GM18505 (cell line): ENCODE data around the gene ARMC2.
A peak's percentile ranks its signal among the peaks of the same experiment; 100 is the strongest.
"Not testable (repeated sequence)": the region's sequence is repeated elsewhere in the genome, so short reads cannot be mapped to it uniquely, and the experiment has no call there.

ENCODE experiments used
- ATAC-seq: cut with Tn5 transposase; IDR thresholded peaks from one replicate; pipeline ENCODE4 v1.9.1; 2021; ENCODE audit not compliant: unreplicated experiment
- POLR2A ChIP-seq: IDR thresholded peaks from 4 replicates; pipeline ENCODE4 v1.6.1; 2011; ENCODE audit warnings: borderline replicate concordance; ENCODE audit not compliant: insufficient read depth, insufficient read length; ENCODE audit errors: extremely low read depth

The ARMC2 gene

GRCh38 chr6:108870357-108870756 is 22.1 kb downstream of the ARMC2 start:
- ATAC-seq, result no peak
- no peak for TF ChIP-seq POLR2A

- no peak for ATAC-seq
- no peak for TF ChIP-seq POLR2A
These were observed 23.9 kb downstream of the ARMC2 start for GRCh38 chr6:108872141-108872557.

DNA sequence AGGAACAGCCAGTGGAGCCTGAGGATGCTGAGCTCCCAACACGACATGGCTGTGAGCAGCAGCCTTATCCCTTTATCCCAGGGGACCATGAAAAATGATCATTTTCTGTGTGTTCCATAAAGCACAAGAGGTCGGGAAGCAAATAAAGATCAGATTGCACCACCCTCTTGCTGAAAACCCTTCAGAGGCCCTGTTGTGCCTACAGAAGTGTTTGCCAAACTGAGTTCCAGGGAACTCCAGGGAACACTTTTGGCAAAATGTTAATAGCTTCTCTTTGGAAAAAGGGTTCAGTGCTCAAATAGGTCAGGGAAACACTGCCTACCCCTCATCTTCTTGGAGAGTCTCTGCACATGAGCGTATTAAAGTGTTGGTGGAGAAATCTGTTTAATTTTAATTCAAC is 24.4 kb downstream of the ARMC2 start:
- no peak for ATAC-seq
- TF ChIP-seq POLR2A, result no peak

DNA sequence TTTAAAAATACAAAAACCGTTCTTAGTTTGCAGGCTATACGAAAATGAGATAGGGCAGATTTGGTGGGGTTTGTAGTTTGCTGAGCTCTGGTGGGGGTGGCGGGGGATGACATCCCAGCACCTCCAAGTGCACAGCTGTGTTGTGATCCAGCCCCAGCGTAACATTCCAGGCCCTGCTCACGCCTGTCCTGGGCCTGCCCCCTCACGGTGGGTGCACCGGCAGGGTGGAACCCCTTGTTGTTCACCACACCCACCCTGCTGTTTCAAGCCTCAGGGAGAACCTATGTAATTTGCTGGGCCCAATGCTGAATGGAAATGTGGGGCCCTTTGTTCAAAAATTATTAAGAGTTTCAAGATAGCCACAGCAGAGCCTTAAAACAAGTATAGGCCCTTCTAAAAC is 25.0 kb downstream of the ARMC2 start:
- TF ChIP-seq POLR2A, result no peak
- ATAC-seq, result no peak

DNA sequence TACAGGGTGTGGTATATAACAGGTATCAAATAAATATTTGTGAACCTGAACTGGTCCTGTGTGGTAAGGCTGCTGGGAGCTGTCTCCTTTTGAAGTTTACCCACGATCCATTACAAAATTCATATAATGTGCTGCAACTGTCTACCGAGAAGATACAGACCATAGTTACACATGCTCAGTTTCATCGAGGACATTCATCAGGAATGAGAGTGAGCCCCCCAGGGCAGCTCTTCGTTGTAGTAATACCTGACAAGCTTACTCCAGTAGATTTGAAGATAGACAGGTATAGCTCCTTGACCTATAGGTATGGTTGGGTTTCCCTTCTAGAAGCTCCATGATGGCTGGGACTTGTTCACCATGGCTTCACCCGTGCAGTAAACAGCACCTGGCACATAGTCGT is 25.7 kb downstream of the ARMC2 start:
- no peak for ATAC-seq
- no peak for TF ChIP-seq POLR2A

DNA sequence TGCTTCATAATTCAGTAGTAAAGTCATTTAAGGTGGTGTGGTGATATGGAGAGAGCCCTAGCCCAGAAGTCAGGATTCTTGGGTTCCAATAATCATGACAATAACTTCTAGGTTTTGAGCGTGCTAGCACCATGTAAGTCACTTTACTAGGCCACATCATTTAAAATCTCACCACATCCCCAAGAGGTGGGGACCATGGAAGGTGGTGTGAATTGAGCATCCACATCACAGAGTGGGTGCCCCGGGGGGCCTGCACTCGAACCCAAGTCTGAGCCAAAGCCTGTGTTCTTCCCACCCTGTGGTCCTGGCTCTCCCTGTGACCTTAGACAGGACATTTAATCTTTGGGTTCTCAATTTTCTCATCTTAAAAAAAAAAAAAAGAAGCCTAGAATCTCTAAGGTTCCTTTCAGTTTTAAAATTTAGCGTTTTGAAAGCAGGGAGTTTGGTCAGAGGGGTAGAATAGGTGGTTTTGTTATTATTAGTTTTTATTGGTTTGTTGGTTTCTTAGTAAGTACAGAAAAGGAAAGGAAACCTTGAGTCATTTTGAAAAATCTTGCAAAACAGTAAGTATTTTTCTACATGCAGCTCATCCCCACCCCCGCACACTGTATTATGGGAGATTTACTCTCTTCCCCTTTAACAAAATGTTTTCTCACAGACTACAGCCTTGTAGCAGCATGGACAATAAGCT is 26.4 kb downstream of the ARMC2 start:
- peak; percentile 80 for ATAC-seq
- no peak for TF ChIP-seq POLR2A

- ATAC-seq, result peak; percentile 33
- TF ChIP-seq POLR2A, result no peak
These were observed 26.9 kb downstream of the ARMC2 start for GRCh38 chr6:108875161-108875555.

DNA sequence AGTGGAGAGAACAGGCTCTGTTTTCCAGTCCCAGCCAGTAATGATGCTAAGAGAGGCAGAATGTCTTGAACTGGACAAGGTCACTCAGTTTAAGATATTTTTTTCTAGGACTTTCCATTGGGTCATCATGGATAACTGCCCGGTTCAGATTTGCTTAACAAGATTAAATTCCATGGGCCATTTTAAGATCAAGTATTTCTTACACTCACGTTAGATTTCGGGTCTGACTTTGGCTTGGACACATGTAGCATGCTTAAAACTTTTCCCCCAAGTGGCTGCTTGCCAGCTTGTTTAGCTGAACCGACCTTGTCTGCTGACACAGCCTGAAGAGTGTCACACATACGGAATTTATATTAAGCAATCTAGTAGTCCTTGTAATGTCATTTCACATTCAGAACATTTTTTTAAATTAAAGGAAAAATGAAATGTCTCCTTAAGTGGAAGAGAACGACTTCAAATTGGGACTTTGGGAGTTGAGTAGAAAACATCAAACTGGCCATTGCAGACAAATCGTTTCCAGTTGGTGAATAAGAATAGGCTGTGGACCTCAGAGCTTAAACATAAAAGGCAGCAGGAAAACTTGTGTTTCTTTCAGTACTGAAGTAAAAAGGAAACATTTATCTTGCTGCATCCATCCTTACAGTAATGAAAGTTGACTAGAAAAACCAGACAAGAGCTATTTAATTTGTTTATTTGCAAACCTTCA is 29.0 kb downstream of the ARMC2 start:
- ATAC-seq, result no peak
- TF ChIP-seq POLR2A, result no peak

DNA sequence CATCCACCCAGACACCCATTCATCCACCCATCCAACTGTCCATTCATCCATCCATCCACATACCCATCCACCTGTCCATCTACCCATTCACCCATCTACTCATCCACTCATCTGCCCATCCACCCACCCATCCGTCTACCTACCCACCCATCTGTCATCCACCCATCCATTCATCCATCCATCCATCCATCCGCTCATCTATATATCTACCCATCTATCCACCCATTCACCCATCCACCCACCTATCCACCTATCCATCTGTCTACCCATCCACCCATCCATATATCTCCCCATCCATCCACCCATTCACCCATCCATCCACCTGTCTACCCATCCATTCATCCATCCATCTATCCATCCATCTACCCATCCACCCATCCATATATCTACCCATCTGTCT is 30.7 kb downstream of the ARMC2 start:
- no peak for TF ChIP-seq POLR2A
- no peak for ATAC-seq

GRCh38 chr6:108883172-108883571 is 35.0 kb downstream of the ARMC2 start:
- TF ChIP-seq POLR2A, result no peak
- peak; percentile 92 for ATAC-seq

DNA sequence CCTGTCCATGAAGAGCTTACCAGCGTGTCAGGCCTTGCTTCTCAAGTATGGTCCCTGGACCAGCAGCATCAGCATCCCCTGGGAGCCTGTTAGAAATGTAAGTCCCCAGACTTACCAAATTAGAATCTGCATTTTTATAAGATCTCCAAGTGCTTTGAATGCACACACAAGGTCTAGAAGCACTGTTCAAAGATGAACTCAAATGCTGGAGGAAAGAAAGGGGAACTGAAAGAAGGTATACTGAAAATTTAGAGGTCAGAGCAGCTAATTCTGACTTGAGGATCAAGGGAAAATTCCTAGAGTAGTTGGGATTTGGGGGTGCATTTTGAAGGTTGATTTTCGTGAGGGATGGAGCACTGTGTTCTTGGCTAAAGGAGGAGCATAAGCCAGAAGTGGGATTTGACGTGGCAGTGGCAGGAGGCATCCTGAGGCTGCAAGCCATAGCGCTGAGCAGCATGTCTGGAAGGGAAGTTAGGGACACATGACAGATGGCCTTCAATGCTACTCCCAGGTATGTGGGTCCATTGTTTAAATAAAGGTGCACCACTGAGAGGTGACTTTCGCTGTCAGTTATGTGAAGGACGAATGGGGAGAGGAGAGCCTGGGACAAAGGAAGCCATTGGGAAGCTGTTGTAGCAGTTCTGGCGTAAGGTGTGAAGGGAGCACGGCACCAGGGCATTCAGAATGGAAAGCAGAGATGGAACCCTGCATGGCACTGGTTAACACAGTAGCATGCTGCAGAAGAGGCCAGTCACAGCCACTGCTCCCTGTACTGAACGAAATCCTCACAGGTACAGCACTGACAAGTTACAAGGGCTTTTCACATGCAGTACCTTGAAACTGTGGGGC is 36.2 kb downstream of the ARMC2 start:
- ATAC-seq, result no peak
- no peak for TF ChIP-seq POLR2A

GRCh38 chr6:108888052-108888451 is 39.8 kb downstream of the ARMC2 start:
- TF ChIP-seq POLR2A, result no peak
- no peak for ATAC-seq

DNA sequence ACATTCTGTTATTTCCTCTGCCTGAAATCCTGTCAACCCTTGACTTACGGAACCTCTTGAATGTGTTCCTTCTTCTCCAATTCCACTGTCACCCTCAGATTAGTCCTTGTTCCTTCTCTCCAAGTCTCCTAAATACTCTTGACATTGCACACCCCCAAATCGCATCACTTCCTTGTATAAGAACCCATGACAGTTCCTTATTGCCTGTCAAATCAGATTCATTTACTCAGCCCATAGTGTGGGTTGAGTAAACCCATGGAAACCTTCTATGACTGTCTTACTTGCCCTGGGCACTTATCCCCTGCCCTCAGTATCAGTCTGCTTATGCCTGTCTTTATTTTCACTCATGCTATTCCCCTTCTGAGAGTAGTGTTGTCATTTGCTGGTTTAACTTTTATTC is 40.5 kb downstream of the ARMC2 start:
- no peak for ATAC-seq

GRCh38 chr6:108890898-108891297 is 42.7 kb downstream of the ARMC2 start:
- not testable (repeated sequence) for ATAC-seq

More for the DNA sequence above, 40.5 kb downstream of the ARMC2 start:
- TF ChIP-seq POLR2A, result no peak

- no peak for ATAC-seq
- TF ChIP-seq POLR2A, result no peak
These were observed 47.3 kb downstream of the ARMC2 start for GRCh38 chr6:108895571-108895970.
